Epithelial cell of prostate (primary cell): ENCODE data around the gene TKT.
"Not testable (repeated sequence)": the region's sequence is repeated elsewhere in the genome, so short reads cannot be mapped to it uniquely, and the experiment has no call there.

ENCODE experiments used
- DNase-seq: peaks from one replicate; pipeline ENCODE4 v3.0.0-alpha.2; 2011; ENCODE audit warnings: low read depth, low spot score
- H3K27ac ChIP-seq: fragments of 450-650 bp; 2 replicates; pipeline ENCODE4 v1.5.1; 2017; ENCODE audit warnings: mild to moderate bottlenecking

The TKT gene, protein sequence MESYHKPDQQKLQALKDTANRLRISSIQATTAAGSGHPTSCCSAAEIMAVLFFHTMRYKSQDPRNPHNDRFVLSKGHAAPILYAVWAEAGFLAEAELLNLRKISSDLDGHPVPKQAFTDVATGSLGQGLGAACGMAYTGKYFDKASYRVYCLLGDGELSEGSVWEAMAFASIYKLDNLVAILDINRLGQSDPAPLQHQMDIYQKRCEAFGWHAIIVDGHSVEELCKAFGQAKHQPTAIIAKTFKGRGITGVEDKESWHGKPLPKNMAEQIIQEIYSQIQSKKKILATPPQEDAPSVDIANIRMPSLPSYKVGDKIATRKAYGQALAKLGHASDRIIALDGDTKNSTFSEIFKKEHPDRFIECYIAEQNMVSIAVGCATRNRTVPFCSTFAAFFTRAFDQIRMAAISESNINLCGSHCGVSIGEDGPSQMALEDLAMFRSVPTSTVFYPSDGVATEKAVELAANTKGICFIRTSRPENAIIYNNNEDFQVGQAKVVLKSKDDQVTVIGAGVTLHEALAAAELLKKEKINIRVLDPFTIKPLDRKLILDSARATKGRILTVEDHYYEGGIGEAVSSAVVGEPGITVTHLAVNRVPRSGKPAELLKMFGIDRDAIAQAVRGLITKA

DNA sequence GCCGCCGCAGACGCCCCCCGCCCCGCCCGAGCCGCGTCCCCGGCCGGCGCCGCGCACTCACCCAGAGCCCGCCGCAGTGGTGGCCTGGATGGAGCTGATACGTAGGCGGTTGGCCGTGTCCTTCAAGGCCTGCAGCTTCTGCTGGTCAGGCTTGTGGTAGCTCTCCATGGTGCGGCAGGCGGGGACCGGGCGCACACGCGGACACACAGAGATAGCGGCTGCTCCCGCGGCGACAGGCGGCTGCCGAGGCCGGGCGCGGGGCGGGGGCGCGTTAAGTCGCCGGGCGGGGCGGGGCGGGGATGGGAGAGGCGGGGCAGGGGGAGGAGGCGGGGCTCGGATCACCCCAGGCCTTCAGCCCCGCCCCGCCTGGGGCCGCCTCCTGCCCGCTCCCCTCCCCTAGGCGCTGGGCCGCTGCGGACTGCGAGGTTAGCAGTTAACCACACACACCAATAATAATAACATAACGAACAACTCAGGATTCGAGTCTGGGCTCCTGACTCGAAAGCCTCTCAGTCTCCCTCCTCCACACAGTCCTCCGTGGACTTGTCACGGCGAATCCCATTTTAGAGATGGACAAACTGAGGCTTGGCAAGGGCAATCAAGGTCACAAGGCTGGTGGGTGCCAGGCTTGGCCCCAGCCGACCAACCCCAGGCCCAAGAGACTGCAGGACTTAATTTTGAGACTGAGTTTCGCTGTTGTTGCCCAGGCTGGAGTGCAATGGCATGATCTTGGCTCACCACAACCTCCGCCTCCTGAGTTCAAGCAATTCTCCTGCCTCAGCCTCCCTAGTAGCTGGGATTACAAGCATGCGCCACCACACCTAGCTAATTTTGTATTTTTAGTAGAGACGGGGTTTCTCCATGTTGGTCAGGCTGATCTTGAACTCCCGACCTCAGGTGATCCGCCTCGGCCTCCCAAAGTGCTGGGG is at the start of gene TKT:
Gene TKT, minus strand, starts transcription at position 248 of the 929 bp plus-strand sequence. Its CDS starts 80 bp downstream, at position 168.
- no peak for DNase-seq
- H3K27ac ChIP-seq: peak within 1 kb of the TSS; percentile 76

DNA sequence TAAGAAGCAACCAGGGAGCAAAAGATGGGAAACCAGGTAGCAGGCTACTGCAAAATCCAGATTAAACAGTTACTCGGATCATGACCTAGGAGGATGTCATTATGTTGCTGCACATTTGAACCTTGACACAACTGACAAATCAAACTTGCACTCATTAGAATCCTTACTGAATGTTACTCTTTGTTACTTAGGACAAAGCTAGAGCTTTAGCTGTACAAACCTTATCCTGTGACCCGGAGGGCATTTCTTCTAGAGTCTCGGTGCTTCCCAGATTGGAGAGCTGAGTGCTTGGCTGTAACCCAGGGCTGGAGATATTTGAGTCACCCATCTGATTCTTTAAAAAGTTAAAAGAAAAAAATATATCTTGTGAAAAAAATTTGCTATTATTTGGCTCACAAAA is 48.1 kb upstream of the TKT start:
- no peak overlapping the region for H3K27ac ChIP-seq
- DNase-seq: no peak

DNA sequence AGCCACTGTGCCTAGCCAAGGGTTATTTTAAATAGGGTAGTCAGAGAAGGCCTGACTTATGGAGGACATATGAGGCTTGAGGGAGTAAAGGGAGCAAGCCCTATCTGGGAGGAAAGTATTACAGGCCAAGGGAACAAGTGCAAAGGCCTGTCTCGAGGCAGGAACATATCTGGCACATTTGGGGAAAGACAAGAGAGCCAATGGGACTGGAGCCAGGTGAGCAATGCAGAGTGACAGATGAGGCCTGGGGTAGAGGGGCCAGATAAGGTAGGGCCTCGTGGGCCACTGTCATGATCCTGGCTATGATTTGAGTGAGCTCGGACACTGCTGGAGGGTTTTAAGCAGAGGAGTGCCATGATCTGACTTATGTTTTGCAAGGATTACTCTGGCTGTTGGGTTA is 47.7 kb upstream of the TKT start:
- DNase-seq: no peak
- H3K27ac ChIP-seq: no peak overlapping the region

DNA sequence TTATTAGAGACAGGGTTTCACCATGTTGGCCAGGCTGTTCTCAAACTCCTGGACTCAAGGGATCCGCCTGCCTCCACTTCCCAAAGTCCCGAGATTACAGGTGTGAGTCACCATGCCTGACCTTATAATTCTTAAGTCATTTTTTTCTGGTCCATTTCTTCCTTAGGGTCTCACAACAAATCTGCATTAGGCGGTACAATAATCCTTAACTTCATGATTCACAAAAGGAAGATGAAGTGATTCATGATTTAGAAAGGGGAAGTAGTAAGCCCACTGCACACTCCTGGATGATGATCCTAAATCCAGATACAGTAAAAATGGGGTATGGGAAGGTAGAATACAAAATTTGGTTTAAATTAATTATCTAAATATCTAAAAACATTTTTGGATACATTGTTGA is 45.0 kb upstream of the TKT start:
- no peak for DNase-seq
- no peak overlapping the region for H3K27ac ChIP-seq

DNA sequence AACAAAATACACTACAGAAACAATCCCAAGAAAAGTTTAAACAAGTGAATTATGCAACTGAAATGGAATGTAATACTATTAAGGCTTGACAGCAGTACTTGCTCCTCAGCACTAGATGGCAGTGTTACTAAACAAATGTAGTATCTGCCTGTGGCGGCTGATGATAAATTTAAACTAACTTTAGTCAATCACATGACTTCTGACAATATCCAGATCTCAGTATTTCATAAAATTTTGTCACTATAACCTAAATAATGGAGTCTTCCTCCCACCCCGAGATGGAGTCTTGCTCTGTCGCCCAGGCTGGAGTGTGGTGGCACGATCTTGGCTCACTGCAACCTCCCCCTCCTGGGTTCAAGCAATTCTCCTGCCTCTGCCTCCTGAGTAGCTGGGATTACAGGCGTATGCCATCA is 43.8 kb upstream of the TKT start:
- not testable (repeated sequence) for H3K27ac ChIP-seq
- peak; percentile 1 for DNase-seq

DNA sequence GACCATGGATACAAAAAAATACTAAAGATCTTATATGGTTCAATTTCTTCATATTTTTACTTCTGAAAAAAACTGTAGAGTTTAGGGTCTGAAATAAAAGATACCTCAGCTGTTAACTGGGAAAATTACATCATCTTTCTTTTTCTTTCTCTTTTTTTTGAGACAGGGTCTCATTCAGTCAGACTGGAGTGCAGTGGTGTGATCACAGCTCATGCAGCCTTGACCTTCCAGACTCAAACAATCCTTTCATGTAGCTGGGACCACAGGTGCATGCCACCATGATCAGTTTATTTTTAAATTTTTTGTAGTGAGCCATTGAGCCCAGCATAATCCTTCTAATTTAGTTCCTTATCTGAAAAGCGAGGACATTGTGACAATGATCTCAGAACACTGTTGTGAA is 39.6 kb upstream of the TKT start:
- no peak overlapping the region for H3K27ac ChIP-seq
- DNase-seq: no peak

DNA sequence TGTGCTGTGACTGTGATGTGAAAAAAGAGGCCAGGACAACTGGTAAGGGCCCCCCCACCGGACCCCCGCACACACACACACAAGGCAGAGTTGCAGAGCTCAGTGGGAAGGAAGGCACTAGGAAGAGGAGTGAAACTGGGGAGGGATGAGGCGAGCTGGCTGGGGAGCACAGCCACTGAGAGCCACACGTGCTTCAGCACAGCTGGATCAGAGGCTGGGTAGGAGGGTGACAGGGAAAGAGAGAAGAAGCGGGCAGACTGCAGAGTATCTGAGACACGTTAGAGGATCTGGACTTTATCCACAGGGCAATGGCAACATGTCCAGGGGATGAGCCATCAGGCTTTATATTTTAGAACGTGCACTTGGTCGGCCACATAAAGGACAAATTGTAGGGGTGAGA is 38.0 kb upstream of the TKT start:
- H3K27ac ChIP-seq: no peak overlapping the region
- no peak for DNase-seq

DNA sequence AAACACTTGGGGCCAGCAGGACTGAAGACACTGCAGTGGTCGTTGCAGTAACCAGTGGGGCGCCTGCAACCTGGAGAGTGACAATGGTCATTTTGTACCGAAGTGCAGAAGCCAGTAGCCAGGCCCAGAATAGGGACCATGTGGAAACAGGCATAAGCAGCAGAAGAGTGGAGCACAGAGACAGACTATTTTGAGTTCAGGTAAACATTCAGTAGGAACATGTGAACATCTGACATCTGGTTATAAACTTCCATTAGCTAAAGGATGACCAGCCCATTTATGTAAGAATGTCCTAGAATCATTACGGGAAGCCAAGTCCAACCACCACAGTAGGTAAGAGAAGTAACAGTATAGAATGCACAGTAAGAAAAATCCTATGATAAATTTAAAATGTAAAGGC is 32.4 kb upstream of the TKT start:
- H3K27ac ChIP-seq: no peak overlapping the region
- no peak for DNase-seq

DNA sequence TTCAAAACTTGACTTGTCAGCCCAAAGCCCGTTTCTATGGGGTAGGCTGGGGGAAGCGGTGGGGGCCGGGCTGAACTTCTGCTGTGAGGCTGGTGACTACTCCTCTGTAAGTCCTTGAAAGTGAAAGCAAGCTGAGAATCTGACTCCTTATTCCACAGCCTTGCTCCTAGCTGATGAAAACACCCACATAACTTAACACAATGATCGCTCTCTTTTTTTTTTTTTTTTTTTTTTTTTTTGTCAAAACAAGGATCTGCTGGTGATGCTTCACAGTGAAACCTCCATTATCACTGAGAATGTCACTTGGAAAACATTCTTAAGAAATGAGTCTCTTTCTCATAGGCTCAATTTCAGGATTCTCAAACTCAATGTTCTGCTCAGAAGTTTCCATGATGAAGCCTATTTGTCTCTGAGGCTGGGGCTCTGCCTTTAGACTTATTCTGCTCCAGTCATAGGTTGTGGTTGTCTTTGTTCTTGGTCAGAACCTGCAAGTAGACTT is 31.4 kb upstream of the TKT start:
- DNase-seq: no peak

DNA sequence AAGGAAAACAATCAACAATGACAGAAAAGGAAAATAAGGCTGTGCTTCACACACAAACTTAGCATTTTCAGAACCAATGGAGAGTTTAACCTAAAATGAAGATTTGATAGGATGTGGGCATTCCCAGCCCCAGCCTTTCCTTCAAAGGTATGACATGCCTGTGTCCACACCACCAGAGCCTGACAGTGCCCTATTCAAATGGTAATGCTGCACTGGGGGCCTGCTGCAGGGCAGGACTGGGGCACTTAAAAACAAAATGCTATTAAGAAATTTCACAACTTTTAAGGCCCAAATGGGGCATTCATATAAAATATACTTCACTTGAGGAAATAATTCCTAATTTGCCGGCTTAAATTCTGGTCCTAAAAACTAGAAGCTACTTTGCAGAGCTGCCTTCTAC is 30.9 kb upstream of the TKT start:
- DNase-seq: no peak
- no peak overlapping the region for H3K27ac ChIP-seq

More for the DNA sequence above, 31.4 kb upstream of the TKT start:
- H3K27ac ChIP-seq: no peak overlapping the region

DNA sequence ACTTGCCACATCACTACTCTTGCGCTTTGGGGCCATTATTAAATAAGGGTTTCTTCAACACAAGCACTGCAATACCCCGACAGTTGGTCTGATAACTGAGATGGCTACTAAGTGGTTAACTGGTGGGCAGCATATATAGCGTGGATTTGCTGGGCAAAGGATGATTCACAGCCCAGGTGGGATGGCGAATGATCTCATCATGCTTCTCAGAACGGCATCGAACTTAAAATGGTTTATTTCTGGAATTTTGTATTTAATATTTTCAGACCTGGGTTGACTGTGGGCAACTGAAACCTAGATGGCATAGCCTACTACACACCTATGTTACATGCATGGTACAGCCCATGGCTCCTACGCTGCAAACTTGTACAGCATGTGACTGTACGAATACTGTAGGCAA is 26.8 kb upstream of the TKT start:
- no peak overlapping the region for H3K27ac ChIP-seq
- no peak for DNase-seq

DNA sequence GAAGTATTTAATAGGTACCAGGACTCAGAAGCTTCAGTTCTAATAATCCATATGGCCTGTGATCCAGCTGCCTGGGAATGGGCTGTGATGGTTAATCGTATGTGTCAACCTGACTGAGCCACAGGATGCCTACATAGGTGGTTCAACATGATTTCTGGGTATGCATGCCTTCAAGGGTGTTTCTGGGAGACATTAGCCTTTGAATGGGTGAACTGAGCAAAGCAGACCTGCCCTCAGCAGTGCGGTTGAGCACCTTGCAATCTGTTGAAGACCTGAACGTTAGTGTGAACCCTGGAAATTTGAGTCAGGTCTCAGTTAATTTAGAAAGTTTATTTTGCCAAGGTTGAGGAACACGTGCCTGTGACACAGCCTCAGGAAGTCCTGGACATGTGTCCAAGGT is 22.8 kb upstream of the TKT start:
- no peak for DNase-seq
- no peak overlapping the region for H3K27ac ChIP-seq

DNA sequence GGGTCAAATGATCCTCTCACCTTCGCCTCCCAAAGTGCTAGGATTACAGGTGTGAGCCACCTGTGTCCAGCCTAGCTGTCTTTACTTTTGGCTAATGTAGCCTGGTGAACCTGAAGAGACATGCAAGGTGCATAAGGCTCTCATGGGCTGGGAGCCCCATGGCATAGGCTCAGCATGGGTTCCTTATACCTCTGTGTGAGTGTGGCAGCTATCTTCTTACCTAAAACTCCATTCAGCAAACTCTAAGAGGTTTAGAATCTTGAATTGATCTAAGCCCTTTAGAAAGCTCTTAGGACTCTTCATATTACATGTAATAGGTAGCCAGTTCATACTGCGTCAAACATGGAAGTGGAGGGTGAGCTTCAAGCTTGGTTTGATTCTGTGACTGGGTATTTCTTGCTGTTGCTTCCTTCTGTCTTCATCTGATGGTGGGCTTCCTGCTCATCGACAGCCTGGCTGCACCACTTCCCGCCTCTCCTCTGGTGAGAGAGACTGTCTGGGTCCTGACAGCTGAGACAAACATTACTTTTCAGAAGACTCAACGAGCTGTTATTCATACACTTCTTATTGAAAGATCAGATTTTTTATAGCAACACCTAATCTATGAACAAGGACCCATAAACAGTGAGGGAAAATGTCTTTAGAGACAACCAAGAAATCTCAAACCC is 19.2 kb upstream of the TKT start:
- no peak for DNase-seq
- H3K27ac ChIP-seq: no peak overlapping the region

DNA sequence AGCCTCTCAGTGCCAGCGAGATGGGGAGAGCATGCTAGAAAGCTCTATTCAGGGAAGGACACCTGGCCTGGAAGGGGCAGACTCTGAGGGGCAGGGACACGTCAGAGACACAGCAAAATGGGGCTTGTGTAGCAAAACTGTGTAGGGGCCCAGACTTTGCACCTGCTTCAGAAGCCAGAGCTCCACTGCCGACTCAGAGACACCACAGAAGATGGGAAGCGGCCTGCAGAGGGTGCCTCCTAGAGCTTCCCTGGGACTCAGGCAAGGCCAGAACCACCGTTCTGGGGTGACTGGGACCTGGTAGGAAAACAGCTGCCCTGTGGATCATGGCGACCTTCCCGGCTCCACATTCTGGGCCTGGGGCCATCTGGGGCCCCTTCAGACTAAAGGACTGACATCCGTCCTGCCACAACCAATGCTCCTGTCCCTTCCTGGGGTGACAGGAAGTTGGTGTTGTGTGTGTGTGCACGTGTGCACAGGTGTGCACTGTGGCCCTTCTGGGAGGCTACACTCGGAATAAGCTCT is 17.4 kb upstream of the TKT start:
- no peak overlapping the region for H3K27ac ChIP-seq

DNA sequence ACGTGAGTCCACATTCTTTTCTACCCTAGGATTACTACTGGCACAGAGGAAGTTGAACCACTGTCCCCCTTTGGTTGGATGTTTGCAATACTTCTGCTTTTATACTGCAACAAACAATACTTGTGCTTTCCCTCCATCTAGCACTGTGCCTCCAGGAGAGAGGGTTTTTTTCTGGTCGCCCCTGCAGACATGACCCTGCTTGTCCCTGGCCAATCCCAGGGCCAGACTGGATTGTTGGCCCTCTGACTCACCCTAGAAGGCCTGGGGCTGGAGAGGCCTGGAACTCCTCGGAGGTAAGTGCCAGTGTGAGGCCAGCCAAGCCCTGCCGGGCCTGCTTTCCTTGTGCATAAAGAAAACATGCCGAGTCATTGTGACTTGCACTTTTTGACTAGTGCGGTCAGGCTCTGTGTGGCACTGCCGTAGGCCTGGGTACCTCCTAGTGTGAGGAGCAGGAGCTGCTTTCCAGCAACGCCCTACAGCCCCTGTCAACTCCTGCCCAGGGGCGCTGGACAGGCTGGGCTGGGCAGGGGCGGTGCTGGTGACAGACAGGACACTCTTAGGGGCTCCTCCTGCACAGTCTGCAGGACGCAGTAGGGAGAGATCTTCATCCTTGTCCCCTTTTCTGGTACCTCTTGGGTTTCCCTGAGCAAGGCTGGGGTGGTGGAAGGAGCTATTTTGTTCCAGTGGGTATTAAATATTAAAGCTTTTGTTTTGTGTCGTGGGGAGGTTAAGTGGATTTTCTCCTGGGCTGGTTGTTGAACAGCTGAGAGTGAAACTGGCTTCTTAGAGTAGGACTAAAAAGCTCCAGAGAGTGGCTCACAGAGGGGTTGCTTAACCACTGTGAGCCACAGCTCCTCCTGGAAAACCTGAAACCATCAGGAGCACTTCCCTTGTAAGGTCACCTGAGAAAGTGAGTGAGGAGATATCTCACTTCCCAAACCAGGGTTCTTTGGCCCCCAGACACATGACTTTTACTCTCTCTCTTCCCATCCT is 14.4 kb upstream of the TKT start:
- H3K27ac ChIP-seq: peak overlapping the region; percentile 87
- peak; percentile 98 for DNase-seq

More for the DNA sequence above, 17.4 kb upstream of the TKT start:
- no peak for DNase-seq

DNA sequence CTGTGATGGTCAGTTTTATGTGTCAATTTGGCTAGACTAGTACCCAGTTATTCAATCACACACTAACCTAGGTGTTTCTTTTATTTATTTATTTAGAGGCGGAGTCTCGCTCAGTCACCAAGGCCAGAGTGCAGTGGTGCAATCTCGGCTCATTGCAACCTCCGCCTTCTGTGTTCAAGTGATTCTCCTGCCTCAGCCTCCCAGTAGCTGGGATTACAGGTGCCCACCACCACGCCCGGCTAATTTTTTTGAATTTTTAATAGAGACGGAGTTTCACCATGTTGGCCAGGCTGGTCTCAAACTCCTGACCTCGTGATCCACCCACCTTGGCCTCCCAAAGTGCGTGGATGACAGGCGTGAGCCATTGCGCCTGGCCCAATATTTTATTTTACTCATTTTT is 13.4 kb upstream of the TKT start:
- H3K27ac ChIP-seq: peak overlapping the region; percentile 87
- DNase-seq: not testable (repeated sequence)

DNA sequence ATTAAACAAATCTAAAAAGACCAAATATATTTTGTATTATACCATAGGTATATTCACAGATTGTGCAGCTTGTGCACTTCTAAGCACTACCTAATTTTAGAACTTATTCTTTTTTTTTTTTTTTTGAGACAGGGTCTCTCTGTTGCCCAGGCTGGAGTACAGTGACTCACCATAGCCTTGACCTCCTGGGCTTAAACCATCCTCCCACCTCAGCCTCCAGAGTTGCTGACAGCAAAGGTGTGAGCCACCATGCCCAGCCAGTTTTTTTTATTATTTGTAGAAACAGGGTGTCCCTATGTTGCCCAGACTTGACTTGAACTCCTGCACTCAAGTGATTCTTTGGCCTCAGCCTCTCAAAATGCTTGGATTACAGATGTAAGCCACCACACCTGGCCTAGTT is 11.9 kb upstream of the TKT start:
- DNase-seq: no peak
- H3K27ac ChIP-seq: peak overlapping the region; percentile 13

DNA sequence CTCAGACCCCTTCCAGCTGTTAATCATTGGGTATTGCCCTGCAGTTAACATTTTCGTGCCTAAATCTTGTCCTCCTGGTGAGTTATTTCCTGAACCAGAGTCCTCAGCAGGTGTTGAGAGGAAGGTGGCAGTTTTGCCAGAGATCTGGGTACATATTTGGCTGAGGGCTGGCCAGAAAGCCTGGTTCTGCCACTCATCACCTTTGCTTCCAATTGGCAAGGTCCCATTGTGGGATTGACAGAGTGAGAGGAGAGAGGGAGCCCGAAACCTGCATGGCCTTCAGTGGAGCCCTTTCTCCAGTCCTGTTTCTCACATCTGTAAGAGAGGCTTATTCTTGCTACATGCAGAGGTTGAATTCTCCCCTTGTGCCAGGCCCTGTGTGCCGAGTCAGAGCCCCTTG is 8.9 kb upstream of the TKT start:
- DNase-seq: no peak
- H3K27ac ChIP-seq: peak overlapping the region; percentile 26

DNA sequence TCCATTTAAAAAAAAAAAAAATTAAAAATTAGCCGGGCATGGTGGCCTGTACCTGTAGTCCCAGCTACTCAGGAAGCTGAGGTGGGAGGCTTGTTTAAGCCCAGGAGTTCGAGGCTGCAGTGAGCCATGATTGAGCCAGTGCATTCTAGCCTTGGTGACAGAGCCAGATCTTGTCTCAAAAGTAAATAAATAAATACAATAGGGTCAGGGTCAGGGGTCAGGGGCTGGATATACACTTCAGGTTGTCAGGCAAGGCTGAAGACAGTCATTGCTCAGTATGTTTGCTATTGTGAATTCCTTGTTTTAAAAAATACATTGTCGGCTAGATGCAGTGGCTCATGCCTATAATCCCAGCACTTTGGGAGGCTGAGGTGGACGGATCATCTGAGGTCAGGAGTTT is 8.1 kb upstream of the TKT start:
- no peak for DNase-seq
- peak overlapping the region; percentile 81 for H3K27ac ChIP-seq
